Activated T-cell treated with anti-CD3 and anti-CD28 coated beads, Interleukin-2, amount 50 U/mL, for 1 hour (primary cell): ENCODE measurements around the gene PTPRD.

Source experiments
- DNase-seq: peaks from one replicate; pipeline ENCODE4 v3.0.0-alpha.2; 2020

The PTPRD gene

GRCh38 chr9:8337834-8338766 is 2274.7 kb downstream of the PTPRD start:
- no peak for DNase-seq

- DNase-seq: no peak
These were observed 2279.9 kb downstream of the PTPRD start for GRCh38 chr9:8332871-8333270.

- no peak for DNase-seq
These were observed 2280.5 kb downstream of the PTPRD start for GRCh38 chr9:8332331-8332650.

- DNase-seq: no peak
These were observed 2281.1 kb downstream of the PTPRD start for GRCh38 chr9:8331507-8332330.

- DNase-seq: no peak
These were observed 2283.1 kb downstream of the PTPRD start for GRCh38 chr9:8329561-8330283.

GRCh38 chr9:8315211-8315610 is 2297.6 kb downstream of the PTPRD start:
- DNase-seq: no peak

GRCh38 chr9:8309258-8309657 is 2303.5 kb downstream of the PTPRD start:
- no peak for DNase-seq

- DNase-seq: no peak
These were observed 2308.1 kb downstream of the PTPRD start for GRCh38 chr9:8304720-8305119.

- DNase-seq: no peak
These were observed 2311.5 kb downstream of the PTPRD start for GRCh38 chr9:8301296-8301695.

- no peak for DNase-seq
These were observed 2315.8 kb downstream of the PTPRD start for GRCh38 chr9:8297047-8297446.

- DNase-seq: no peak
These were observed 2320.1 kb downstream of the PTPRD start for GRCh38 chr9:8292657-8293056.

- DNase-seq: no peak
These were observed 2323.1 kb downstream of the PTPRD start for GRCh38 chr9:8289681-8290080.

GRCh38 chr9:8287970-8288369 is 2324.8 kb downstream of the PTPRD start:
- DNase-seq: no peak

GRCh38 chr9:8287501-8287900 is 2325.3 kb downstream of the PTPRD start:
- no peak for DNase-seq

- DNase-seq: no peak
These were observed 2327.9 kb downstream of the PTPRD start for GRCh38 chr9:8284884-8285283.

- DNase-seq: no peak
These were observed 2330.3 kb downstream of the PTPRD start for GRCh38 chr9:8282535-8282934.

- DNase-seq: no peak
These were observed 2332.0 kb downstream of the PTPRD start for GRCh38 chr9:8280811-8281210.

- DNase-seq: no peak
These were observed 2334.8 kb downstream of the PTPRD start for GRCh38 chr9:8278048-8278447.

GRCh38 chr9:8270235-8270634 is 2342.6 kb downstream of the PTPRD start:
- DNase-seq: no peak

GRCh38 chr9:8268881-8269280 is 2343.9 kb downstream of the PTPRD start:
- DNase-seq: no peak

- DNase-seq: no peak
These were observed 2344.5 kb downstream of the PTPRD start for GRCh38 chr9:8268216-8268878.

GRCh38 chr9:8267636-8268035 is 2345.2 kb downstream of the PTPRD start:
- no peak for DNase-seq

- no peak for DNase-seq
These were observed 2345.9 kb downstream of the PTPRD start for GRCh38 chr9:8266861-8267260.
